K562 (cell line): ENCODE data around the gene RFX3. TPM values are rescaled to one million over a fixed set of nuclear protein-coding genes. Genes with fewer than 3 reads are reported as not detected.

Experiments
- DPF2 ChIP-seq: fragments of 450-650 bp; IDR thresholded peaks from 2 replicates; pipeline ENCODE4 v1.6.1; 2016
- FOXJ2 ChIP-seq: fragments of 200-800 bp; sonication (Bioruptor generic); IDR thresholded peaks from 2 replicates; pipeline ENCODE4 v1.6.1; 2016; ENCODE audit warnings: missing genetic modification characterization, missing compliant biosample characterization
- MEF2A ChIP-seq: IDR thresholded peaks from 2 replicates; pipeline ENCODE4 v1.6.1; 2011; ENCODE audit warnings: low read depth, mild to moderate bottlenecking, low read length, moderate library complexity; ENCODE audit not compliant: control insufficient read depth
- NCOA6 ChIP-seq: fragments of 450-650 bp; IDR thresholded peaks from 2 replicates; pipeline ENCODE4 v1.6.1; 2017; ENCODE audit warnings: mild to moderate bottlenecking
- NFIC ChIP-seq: fragments of 450-650 bp; IDR thresholded peaks from 2 replicates; pipeline ENCODE4 v1.6.1; 2017; ENCODE audit warnings: mild to moderate bottlenecking, inconsistent platforms
- SRSF3 ChIP-seq: fragments of 200-400 bp; formaldehyde crosslinking; IDR thresholded peaks from 2 replicates; pipeline ENCODE4 v1.6.1; 2016; ENCODE audit warnings: mild to moderate bottlenecking, low read length, moderate library complexity; ENCODE audit not compliant: insufficient read depth
- ZNF282 ChIP-seq: sonication (generic); formaldehyde crosslinking; IDR thresholded peaks from 2 replicates; pipeline ENCODE4 v1.8.1; 2023; ENCODE audit warnings: missing genetic modification reagents
- ZNF384 ChIP-seq: IDR thresholded peaks from 2 replicates; pipeline ENCODE4 v1.6.1; 2012; ENCODE audit warnings: low read depth, low read length, improper control_type of control experiment
- ZNF57 ChIP-seq: fragments of 450-650 bp; formaldehyde crosslinking; IDR thresholded peaks from 2 replicates; pipeline ENCODE4 v1.4.0; 2020; ENCODE audit warnings: mild to moderate bottlenecking, moderate library complexity
- polyA plus RNA-seq, 8 experiments: library from polyadenylated mRNA; depleted of rRNA in 4 of 8; stranded (reverse) in 5 of 8; unstranded in 3 of 8; fragments of >200 nt; fragmentation: Nextera tagmentation in 2 of 8; fragmentation: Illumina TruSeq in 1 of 8; extraction: Ambion mirVana in 2 of 8; extraction: Trizol in 1 of 8; gene quantifications; 2 replicates each; pipeline versions ENCODE4 v1.2.1 to v1.2.3, GENCODE V29; 2011 to 2014; ENCODE audit warnings: inconsistent platforms in 1 of 8, missing spikeins in 1 of 8
- total RNA-seq, 7 experiments: library from RNA; depleted of rRNA in 6 of 7; stranded (reverse); fragments of >200 nt in 6 of 7; fragmentation: Illumina TruSeq in 2 of 7; extraction: Trizol in 2 of 7; gene quantifications; 2 replicates each; pipeline versions ENCODE4 v1.2.1 to v1.2.3, GENCODE V29; 2011 to 2021; ENCODE audit warnings: low replicate concordance in 1 of 7
- TF ChIP-seq, protein P1 (sequence below): fragments of 250-450 bp; sonication (Bioruptor Pico); IDR thresholded peaks from 2 replicates; pipeline ENCODE4 v1.5.0; 2021
- TF ChIP-seq, protein P2 (sequence below): sonication (generic); formaldehyde crosslinking; IDR thresholded peaks from 2 replicates; pipeline ENCODE4 v1.8.1; 2023; ENCODE audit warnings: missing genetic modification reagents, mild to moderate bottlenecking, borderline replicate concordance
- TF ChIP-seq, protein P3 (sequence below): fragments of 450-650 bp; IDR thresholded peaks from 2 replicates; pipeline ENCODE4 v1.6.1; 2016; ENCODE audit warnings: borderline replicate concordance
- TF ChIP-seq, protein P4 (sequence below): fragments of 450-650 bp; IDR thresholded peaks from 2 replicates; pipeline ENCODE4 v1.6.1; 2017; ENCODE audit warnings: antibody characterized with exemption, mild to moderate bottlenecking

RFX3 gene
- total and polyA plus RNA-seq, 9 of the 15 experiments (the other 6 are each of a cell fraction or from before 2014, with no cell fraction given) = 0.86 to 4.9 (median 2.0) TPM

DNA sequence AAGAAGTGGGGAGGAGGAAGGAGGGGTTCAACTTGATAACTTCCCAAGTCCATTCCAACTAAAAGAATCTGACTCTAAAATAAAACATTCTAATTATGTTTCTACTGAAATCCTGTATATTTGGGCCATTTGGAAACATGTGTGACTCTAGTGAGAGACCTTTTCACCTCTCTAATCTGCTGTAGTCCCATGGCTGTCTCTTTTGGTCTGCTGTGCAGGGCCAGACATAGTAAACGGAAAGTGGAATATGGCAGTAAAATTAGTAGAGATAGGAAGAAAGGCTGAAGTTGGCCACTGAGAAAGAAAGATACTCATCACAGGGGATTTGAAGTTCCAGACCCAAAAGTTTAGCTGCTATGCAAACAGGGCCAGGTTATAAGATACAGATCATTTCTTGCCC lies 15.9 kb downstream of the RFX3 start (continued):
- TF ChIP-seq, protein P1, sequence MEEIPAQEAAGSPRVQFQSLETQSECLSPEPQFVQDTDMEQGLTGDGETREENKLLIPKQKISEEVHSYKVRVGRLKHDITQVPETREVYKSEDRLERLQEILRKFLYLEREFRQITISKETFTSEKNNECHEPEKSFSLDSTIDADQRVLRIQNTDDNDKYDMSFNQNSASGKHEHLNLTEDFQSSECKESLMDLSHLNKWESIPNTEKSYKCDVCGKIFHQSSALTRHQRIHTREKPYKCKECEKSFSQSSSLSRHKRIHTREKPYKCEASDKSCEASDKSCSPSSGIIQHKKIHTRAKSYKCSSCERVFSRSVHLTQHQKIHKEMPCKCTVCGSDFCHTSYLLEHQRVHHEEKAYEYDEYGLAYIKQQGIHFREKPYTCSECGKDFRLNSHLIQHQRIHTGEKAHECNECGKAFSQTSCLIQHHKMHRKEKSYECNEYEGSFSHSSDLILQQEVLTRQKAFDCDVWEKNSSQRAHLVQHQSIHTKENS (CRISPR knock-in tag) = no peak
- TF ChIP-seq, protein P2, sequence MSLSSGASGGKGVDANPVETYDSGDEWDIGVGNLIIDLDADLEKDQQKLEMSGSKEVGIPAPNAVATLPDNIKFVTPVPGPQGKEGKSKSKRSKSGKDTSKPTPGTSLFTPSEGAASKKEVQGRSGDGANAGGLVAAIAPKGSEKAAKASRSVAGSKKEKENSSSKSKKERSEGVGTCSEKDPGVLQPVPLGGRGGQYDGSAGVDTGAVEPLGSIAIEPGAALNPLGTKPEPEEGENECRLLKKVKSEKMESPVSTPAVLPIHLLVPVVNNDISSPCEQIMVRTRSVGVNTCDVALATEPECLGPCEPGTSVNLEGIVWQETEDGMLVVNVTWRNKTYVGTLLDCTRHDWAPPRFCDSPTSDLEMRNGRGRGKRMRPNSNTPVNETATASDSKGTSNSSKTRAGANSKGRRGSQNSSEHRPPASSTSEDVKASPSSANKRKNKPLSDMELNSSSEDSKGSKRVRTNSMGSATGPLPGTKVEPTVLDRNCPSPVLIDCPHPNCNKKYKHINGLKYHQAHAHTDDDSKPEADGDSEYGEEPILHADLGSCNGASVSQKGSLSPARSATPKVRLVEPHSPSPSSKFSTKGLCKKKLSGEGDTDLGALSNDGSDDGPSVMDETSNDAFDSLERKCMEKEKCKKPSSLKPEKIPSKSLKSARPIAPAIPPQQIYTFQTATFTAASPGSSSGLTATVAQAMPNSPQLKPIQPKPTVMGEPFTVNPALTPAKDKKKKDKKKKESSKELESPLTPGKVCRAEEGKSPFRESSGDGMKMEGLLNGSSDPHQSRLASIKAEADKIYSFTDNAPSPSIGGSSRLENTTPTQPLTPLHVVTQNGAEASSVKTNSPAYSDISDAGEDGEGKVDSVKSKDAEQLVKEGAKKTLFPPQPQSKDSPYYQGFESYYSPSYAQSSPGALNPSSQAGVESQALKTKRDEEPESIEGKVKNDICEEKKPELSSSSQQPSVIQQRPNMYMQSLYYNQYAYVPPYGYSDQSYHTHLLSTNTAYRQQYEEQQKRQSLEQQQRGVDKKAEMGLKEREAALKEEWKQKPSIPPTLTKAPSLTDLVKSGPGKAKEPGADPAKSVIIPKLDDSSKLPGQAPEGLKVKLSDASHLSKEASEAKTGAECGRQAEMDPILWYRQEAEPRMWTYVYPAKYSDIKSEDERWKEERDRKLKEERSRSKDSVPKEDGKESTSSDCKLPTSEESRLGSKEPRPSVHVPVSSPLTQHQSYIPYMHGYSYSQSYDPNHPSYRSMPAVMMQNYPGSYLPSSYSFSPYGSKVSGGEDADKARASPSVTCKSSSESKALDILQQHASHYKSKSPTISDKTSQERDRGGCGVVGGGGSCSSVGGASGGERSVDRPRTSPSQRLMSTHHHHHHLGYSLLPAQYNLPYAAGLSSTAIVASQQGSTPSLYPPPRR (CRISPR knock-in tag) = no peak
- TF ChIP-seq MEF2A (no peak), NFIC (no peak), ZNF282 (no peak), ZNF384 (no peak), SRSF3 (no peak), ZNF57 (no peak), NCOA6 (no peak), DPF2 (peak; percentile 28; the same call in 1 of the 2 replicates), FOXJ2 (tag) (peak; percentile 43; the same call in 1 of the 2 replicates)
- TF ChIP-seq, protein P3, sequence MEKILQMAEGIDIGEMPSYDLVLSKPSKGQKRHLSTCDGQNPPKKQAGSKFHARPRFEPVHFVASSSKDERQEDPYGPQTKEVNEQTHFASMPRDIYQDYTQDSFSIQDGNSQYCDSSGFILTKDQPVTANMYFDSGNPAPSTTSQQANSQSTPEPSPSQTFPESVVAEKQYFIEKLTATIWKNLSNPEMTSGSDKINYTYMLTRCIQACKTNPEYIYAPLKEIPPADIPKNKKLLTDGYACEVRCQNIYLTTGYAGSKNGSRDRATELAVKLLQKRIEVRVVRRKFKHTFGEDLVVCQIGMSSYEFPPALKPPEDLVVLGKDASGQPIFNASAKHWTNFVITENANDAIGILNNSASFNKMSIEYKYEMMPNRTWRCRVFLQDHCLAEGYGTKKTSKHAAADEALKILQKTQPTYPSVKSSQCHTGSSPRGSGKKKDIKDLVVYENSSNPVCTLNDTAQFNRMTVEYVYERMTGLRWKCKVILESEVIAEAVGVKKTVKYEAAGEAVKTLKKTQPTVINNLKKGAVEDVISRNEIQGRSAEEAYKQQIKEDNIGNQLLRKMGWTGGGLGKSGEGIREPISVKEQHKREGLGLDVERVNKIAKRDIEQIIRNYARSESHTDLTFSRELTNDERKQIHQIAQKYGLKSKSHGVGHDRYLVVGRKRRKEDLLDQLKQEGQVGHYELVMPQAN = no peak
- TF ChIP-seq, protein P4, sequence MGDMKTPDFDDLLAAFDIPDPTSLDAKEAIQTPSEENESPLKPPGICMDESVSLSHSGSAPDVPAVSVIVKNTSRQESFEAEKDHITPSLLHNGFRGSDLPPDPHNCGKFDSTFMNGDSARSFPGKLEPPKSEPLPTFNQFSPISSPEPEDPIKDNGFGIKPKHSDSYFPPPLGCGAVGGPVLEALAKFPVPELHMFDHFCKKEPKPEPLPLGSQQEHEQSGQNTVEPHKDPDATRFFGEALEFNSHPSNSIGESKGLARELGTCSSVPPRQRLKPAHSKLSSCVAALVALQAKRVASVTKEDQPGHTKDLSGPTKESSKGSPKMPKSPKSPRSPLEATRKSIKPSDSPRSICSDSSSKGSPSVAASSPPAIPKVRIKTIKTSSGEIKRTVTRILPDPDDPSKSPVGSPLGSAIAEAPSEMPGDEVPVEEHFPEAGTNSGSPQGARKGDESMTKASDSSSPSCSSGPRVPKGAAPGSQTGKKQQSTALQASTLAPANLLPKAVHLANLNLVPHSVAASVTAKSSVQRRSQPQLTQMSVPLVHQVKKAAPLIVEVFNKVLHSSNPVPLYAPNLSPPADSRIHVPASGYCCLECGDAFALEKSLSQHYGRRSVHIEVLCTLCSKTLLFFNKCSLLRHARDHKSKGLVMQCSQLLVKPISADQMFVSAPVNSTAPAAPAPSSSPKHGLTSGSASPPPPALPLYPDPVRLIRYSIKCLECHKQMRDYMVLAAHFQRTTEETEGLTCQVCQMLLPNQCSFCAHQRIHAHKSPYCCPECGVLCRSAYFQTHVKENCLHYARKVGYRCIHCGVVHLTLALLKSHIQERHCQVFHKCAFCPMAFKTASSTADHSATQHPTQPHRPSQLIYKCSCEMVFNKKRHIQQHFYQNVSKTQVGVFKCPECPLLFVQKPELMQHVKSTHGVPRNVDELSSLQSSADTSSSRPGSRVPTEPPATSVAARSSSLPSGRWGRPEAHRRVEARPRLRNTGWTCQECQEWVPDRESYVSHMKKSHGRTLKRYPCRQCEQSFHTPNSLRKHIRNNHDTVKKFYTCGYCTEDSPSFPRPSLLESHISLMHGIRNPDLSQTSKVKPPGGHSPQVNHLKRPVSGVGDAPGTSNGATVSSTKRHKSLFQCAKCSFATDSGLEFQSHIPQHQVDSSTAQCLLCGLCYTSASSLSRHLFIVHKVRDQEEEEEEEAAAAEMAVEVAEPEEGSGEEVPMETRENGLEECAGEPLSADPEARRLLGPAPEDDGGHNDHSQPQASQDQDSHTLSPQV = 0 out of 2 replicates have a peak, but pooled peaks have one; percentile 54
